ENCODE measurements around the gene CPA1.

GRCh38 chr7:130379921-130380860 is at the start of gene CPA1:
- TF ChIP-seq, protein P1, sequence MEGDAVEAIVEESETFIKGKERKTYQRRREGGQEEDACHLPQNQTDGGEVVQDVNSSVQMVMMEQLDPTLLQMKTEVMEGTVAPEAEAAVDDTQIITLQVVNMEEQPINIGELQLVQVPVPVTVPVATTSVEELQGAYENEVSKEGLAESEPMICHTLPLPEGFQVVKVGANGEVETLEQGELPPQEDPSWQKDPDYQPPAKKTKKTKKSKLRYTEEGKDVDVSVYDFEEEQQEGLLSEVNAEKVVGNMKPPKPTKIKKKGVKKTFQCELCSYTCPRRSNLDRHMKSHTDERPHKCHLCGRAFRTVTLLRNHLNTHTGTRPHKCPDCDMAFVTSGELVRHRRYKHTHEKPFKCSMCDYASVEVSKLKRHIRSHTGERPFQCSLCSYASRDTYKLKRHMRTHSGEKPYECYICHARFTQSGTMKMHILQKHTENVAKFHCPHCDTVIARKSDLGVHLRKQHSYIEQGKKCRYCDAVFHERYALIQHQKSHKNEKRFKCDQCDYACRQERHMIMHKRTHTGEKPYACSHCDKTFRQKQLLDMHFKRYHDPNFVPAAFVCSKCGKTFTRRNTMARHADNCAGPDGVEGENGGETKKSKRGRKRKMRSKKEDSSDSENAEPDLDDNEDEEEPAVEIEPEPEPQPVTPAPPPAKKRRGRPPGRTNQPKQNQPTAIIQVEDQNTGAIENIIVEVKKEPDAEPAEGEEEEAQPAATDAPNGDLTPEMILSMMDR (IDR thresholded peaks at IDR 0.05; ENCODE audit: insufficient read depth, low read length, poor library complexity, severe bottlenecking) = no peak
- no peak for TF ChIP-seq EZH2phosphoT487 (conservative IDR thresholded peaks at IDR 0.05; ENCODE audit: low read length)
